ENCODE results near the gene NUMB. TPM values are rescaled to one million over a fixed set of nuclear protein-coding genes. Genes with fewer than 3 reads are reported as not detected.
"Not testable (repeated sequence)": the region's sequence is repeated elsewhere in the genome, so short reads cannot be mapped to it uniquely, and the experiment has no call there.

NUMB gene
- total RNA-seq, 1 experiment from 2014 or later = 46.5 TPM

- peaks cover 8% of the 10 kb centered on the region in 2 experiments for H3K4me1 Mint-ChIP-seq
- H3K79me2 ChIP-seq (ENCODE audit: insufficient read depth, low read length) = no peaks in the 10 kb centered on the region; the same call in 1 of the 2 replicates
- H3K79me1 ChIP-seq (ENCODE audit: insufficient read depth, low read depth, low read length, poor library complexity, severe bottlenecking) = peaks cover 7% of the 10 kb centered on the region
- H3K27ac Mint-ChIP-seq = no peak overlapping the region
- H3K9me3 Mint-ChIP-seq = no peaks in the 10 kb centered on the region
- no peak overlapping the region for H2BK5ac ChIP-seq (ENCODE audit: insufficient read length, low read length)
- no peak overlapping the region for H2BK20ac ChIP-seq (ENCODE audit: low read depth, low read length, poor library complexity, severe bottlenecking)
- H4K20me1 ChIP-seq (ENCODE audit: control insufficient read depth, insufficient read depth, insufficient read length) = no peaks in the 10 kb centered on the region
- H3K4me3 Mint-ChIP-seq = no peak overlapping the region
- DNase-seq = no peak
- peaks cover 6 to 16% (median 11%) of the 10 kb centered on the region in 3 experiments; a peak in 6 of 7 replicates for H3K36me3 Mint-ChIP-seq (ENCODE audit: insufficient read depth in 1 of 3, low read depth in 3 of 3)
- no peak overlapping the region for H4K8ac ChIP-seq (replicated peaks; ENCODE audit: insufficient read length, low read depth, low read length)
- H4K5ac ChIP-seq (ENCODE audit: insufficient read length, low read depth, low read length) = no peak overlapping the region
- H3K18ac ChIP-seq (ENCODE audit: insufficient read length, low read depth, low read length) = no peak overlapping the region
- H3K27ac ChIP-seq (ENCODE audit: insufficient read length, low read depth, low read length) = no peak overlapping the region
- H2AK5ac ChIP-seq (ENCODE audit: insufficient read length, low read length) = no peak overlapping the region
- no peak overlapping the region for H3T11ph ChIP-seq (ENCODE audit: low read length)
- no peak overlapping the region for H3K4ac ChIP-seq (ENCODE audit: low read depth, low read length)
- no peak overlapping the region for H3K56ac ChIP-seq (ENCODE audit: insufficient read length, low read depth, low read length)
- H2BK12ac ChIP-seq (ENCODE audit: insufficient read length, low read depth, low read length) = no peak overlapping the region
- H4K91ac ChIP-seq (ENCODE audit: insufficient read length, low read depth, low read length) = no peak overlapping the region
- no peak overlapping the region for H2AFZ ChIP-seq (ENCODE audit: low read length)
- no peak overlapping the region for H3K4me2 ChIP-seq (ENCODE audit: insufficient read depth, insufficient read length, low read length)
- H3K27me3 Mint-ChIP-seq (ENCODE audit: low read depth) = no peaks in the 10 kb centered on the region
- H3K23me2 ChIP-seq (ENCODE audit: insufficient read length, low read depth, low read length, poor library complexity, severe bottlenecking) = no peaks in the 10 kb centered on the region
- H2BK15ac ChIP-seq (ENCODE audit: low read depth, low read length) = no peak overlapping the region
- H3K27me3 ChIP-seq (ENCODE audit: insufficient read depth, low read length) = no peaks in the 10 kb centered on the region
- H3K14ac ChIP-seq (ENCODE audit: insufficient read depth, low read length) = no peak overlapping the region
- no peak overlapping the region for H3K23ac ChIP-seq (ENCODE audit: insufficient read length, low read depth, low read length)
- no peak overlapping the region for H3K9ac ChIP-seq (ENCODE audit: extremely low read depth, insufficient read length, low read length)
- no peaks in the 10 kb centered on the region for H3K9me3 ChIP-seq (ENCODE audit: control insufficient read depth, low read depth, low read length)
- no peak overlapping the region for H2BK120ac ChIP-seq (ENCODE audit: low read depth, low read length, poor library complexity, severe bottlenecking)
- no peak for TF ChIP-seq CTCF (conservative IDR thresholded peaks at IDR 0.05)
- H3K4me1 ChIP-seq (ENCODE audit: insufficient read depth, low read length) = no peaks in the 10 kb centered on the region
- WGBS (ENCODE audit: extremely low coverage, insufficient read length, low lambda C conversion rate) = no CpG with 5 or more reads among the region's 3 CpGs
Observed at GRCh38 chr14:73424453-73424852, 33.9 kb downstream of the NUMB start.

DNA sequence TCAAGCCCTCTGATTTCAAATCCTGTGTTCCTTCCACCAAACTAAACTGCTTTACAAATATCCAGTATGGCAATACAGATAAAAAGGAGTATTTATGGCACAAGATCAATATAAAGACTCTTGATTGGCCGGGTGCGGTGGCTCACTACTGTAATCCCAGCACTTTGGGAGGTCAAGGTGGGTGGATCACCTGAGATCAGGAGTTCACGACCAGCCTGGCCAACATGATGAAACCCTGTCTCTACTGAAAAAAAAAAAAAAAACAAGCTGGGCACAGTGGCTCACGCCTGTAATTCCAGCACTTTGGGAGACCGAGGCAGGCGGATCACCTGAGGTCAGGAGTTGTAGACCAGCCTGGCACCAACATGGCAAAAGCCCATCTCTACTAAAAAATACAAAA, 35.3 kb downstream of the NUMB start:
- not testable (repeated sequence) for H3K4me1 ChIP-seq (ENCODE audit: insufficient read depth, low read length); H3T11ph ChIP-seq (ENCODE audit: low read length); H3K4me2 ChIP-seq (ENCODE audit: insufficient read depth, insufficient read length, low read length); H3K27me3 Mint-ChIP-seq (ENCODE audit: low read depth); H4K8ac ChIP-seq (replicated peaks; ENCODE audit: insufficient read length, low read depth, low read length); H3K79me1 ChIP-seq (ENCODE audit: insufficient read depth, low read depth, low read length, poor library complexity, severe bottlenecking); H3K9me3 ChIP-seq (ENCODE audit: control insufficient read depth, low read depth, low read length); H2AFZ ChIP-seq (ENCODE audit: low read length); H3K79me2 ChIP-seq (ENCODE audit: insufficient read depth, low read length); H3K4me1 Mint-ChIP-seq; H3K56ac ChIP-seq (ENCODE audit: insufficient read length, low read depth, low read length); H3K27ac Mint-ChIP-seq; H4K20me1 ChIP-seq (ENCODE audit: control insufficient read depth, insufficient read depth, insufficient read length); H3K23ac ChIP-seq (ENCODE audit: insufficient read length, low read depth, low read length); H2BK12ac ChIP-seq (ENCODE audit: insufficient read length, low read depth, low read length); H2BK120ac ChIP-seq (ENCODE audit: low read depth, low read length, poor library complexity, severe bottlenecking); H3K4me3 Mint-ChIP-seq; H4K5ac ChIP-seq (ENCODE audit: insufficient read length, low read depth, low read length); H2AK5ac ChIP-seq (ENCODE audit: insufficient read length, low read length); H3K9me3 Mint-ChIP-seq; H3K27ac ChIP-seq (ENCODE audit: insufficient read length, low read depth, low read length); H3K18ac ChIP-seq (ENCODE audit: insufficient read length, low read depth, low read length); H2BK5ac ChIP-seq (ENCODE audit: insufficient read length, low read length); H2BK15ac ChIP-seq (ENCODE audit: low read depth, low read length); H3K9ac ChIP-seq (ENCODE audit: extremely low read depth, insufficient read length, low read length); DNase-seq; H3K23me2 ChIP-seq (ENCODE audit: insufficient read length, low read depth, low read length, poor library complexity, severe bottlenecking); H3K27me3 ChIP-seq (ENCODE audit: insufficient read depth, low read length); H2BK20ac ChIP-seq (ENCODE audit: low read depth, low read length, poor library complexity, severe bottlenecking); H3K4ac ChIP-seq (ENCODE audit: low read depth, low read length); H3K14ac ChIP-seq (ENCODE audit: insufficient read depth, low read length); H4K91ac ChIP-seq (ENCODE audit: insufficient read length, low read depth, low read length)
- no CpG with 5 or more reads among the region's 6 CpGs for WGBS (ENCODE audit: extremely low coverage, insufficient read length, low lambda C conversion rate)
- peaks cover 8 to 17% (median 14%) of the 10 kb centered on the region in 3 experiments; a peak in 6 of 7 replicates for H3K36me3 Mint-ChIP-seq (ENCODE audit: insufficient read depth in 1 of 3, low read depth in 3 of 3)
